Measurements from ENCODE around the gene FDXR. TPM values are rescaled to one million over a fixed set of nuclear protein-coding genes. Genes with fewer than 3 reads are reported as not detected.

Gene FDXR
- total RNA-seq, 1 experiment from 2014 or later, result 39.7 TPM

- Mint-ChIP-seq H3K27me3 (ENCODE audit: low read depth) (peaks cover 85% of the 10 kb centered on the region), H3K9me3 (no peaks in the 10 kb centered on the region), H3K4me1 (peaks cover 4 to 10% of the 10 kb centered on the region in 2 experiments), H3K27ac (no peak overlapping the region), H3K36me3 (ENCODE audit: insufficient read depth in 1 of 3, low read depth in 3 of 3) (no peaks in the 10 kb centered on the region), H3K4me3 (peak overlapping the region; percentile 58 to 83)
- H3K4ac ChIP-seq (ENCODE audit: low read depth, low read length), result no peak overlapping the region
- H3K27ac ChIP-seq (ENCODE audit: insufficient read length, low read depth, low read length), result no peak overlapping the region
- H4K8ac ChIP-seq (replicated peaks; ENCODE audit: insufficient read length, low read depth, low read length), result no peak overlapping the region
- WGBS (ENCODE audit: extremely low coverage, insufficient read length, low lambda C conversion rate), result no CpG with 5 or more reads among the region's 22 CpGs
- H2AFZ ChIP-seq (ENCODE audit: low read length), result no peak overlapping the region
- H4K91ac ChIP-seq (ENCODE audit: insufficient read length, low read depth, low read length), result no peak overlapping the region
- H3K27me3 ChIP-seq (ENCODE audit: insufficient read depth, low read length), result peaks cover 27% of the 10 kb centered on the region; the same call in 1 of the 2 replicates
- peak overlapping the region; percentile 78 for H3K4me2 ChIP-seq (ENCODE audit: insufficient read depth, insufficient read length, low read length)
- H3K4me1 ChIP-seq (ENCODE audit: insufficient read depth, low read length), result no peaks in the 10 kb centered on the region
- no peaks in the 10 kb centered on the region for H3K79me2 ChIP-seq (ENCODE audit: insufficient read depth, low read length)
- H3K14ac ChIP-seq (ENCODE audit: insufficient read depth, low read length), result no peak overlapping the region
- H3K18ac ChIP-seq (ENCODE audit: insufficient read length, low read depth, low read length), result no peak overlapping the region
- no peaks in the 10 kb centered on the region for H4K20me1 ChIP-seq (ENCODE audit: control insufficient read depth, insufficient read depth, insufficient read length)
- H2BK120ac ChIP-seq (ENCODE audit: low read depth, low read length, poor library complexity, severe bottlenecking), result no peak overlapping the region
- no peak overlapping the region for H3K23ac ChIP-seq (ENCODE audit: insufficient read length, low read depth, low read length)
- no peak overlapping the region for H3T11ph ChIP-seq (ENCODE audit: low read length)
- no peak overlapping the region for H3K56ac ChIP-seq (ENCODE audit: insufficient read length, low read depth, low read length)
- DNase-seq, result no peak
- no peak overlapping the region for H4K5ac ChIP-seq (ENCODE audit: insufficient read length, low read depth, low read length)
- no peak overlapping the region for H2BK20ac ChIP-seq (ENCODE audit: low read depth, low read length, poor library complexity, severe bottlenecking)
- H3K9ac ChIP-seq (ENCODE audit: extremely low read depth, insufficient read length, low read length), result no peak overlapping the region
- H2BK15ac ChIP-seq (ENCODE audit: low read depth, low read length), result no peak overlapping the region
- H2AK5ac ChIP-seq (ENCODE audit: insufficient read length, low read length), result no peak overlapping the region
- H2BK5ac ChIP-seq (ENCODE audit: insufficient read length, low read length), result no peak overlapping the region
- H3K23me2 ChIP-seq (ENCODE audit: insufficient read length, low read depth, low read length, poor library complexity, severe bottlenecking), result peaks cover 8% of the 10 kb centered on the region
- no peak overlapping the region for H2BK12ac ChIP-seq (ENCODE audit: insufficient read length, low read depth, low read length)
- no peaks in the 10 kb centered on the region for H3K79me1 ChIP-seq (ENCODE audit: insufficient read depth, low read depth, low read length, poor library complexity, severe bottlenecking)
- H3K9me3 ChIP-seq (ENCODE audit: control insufficient read depth, low read depth, low read length), result no peaks in the 10 kb centered on the region
- TF ChIP-seq, protein P1, sequence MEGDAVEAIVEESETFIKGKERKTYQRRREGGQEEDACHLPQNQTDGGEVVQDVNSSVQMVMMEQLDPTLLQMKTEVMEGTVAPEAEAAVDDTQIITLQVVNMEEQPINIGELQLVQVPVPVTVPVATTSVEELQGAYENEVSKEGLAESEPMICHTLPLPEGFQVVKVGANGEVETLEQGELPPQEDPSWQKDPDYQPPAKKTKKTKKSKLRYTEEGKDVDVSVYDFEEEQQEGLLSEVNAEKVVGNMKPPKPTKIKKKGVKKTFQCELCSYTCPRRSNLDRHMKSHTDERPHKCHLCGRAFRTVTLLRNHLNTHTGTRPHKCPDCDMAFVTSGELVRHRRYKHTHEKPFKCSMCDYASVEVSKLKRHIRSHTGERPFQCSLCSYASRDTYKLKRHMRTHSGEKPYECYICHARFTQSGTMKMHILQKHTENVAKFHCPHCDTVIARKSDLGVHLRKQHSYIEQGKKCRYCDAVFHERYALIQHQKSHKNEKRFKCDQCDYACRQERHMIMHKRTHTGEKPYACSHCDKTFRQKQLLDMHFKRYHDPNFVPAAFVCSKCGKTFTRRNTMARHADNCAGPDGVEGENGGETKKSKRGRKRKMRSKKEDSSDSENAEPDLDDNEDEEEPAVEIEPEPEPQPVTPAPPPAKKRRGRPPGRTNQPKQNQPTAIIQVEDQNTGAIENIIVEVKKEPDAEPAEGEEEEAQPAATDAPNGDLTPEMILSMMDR (conservative IDR thresholded peaks at IDR 0.05), result no peak
These were observed 21.3 kb upstream of the FDXR start for GRCh38 chr17:74893936-74894671.

All from H9 (cell line).